H9 (cell line): ENCODE results near the gene AK9. TPM values are rescaled to one million over a fixed set of nuclear protein-coding genes. Genes with fewer than 3 reads are reported as not detected.

Experiments
- DNase-seq: peaks from one replicate; pipeline ENCODE4 v3.0.0-alpha.2; 2017
- H2AFZ ChIP-seq: one replicate; pipeline ENCODE4 v1.6.1; 2013; ENCODE audit warnings: mild to moderate bottlenecking, low read length, control low read depth, moderate library complexity
- H2AK5ac ChIP-seq: 2 replicates; pipeline ENCODE4 v1.6.1; 2013; ENCODE audit warnings: low read length, control low read depth, mixed read lengths; ENCODE audit not compliant: insufficient read length
- H2BK120ac ChIP-seq: one replicate; pipeline ENCODE4 v1.6.1; 2013; ENCODE audit warnings: low read depth, mild to moderate bottlenecking, low read length, control low read depth, inconsistent platforms; ENCODE audit not compliant: poor library complexity, severe bottlenecking
- H2BK12ac ChIP-seq: 2 replicates; pipeline ENCODE4 v1.6.1; 2013; ENCODE audit warnings: low read length, control low read depth, mixed read lengths, low read depth; ENCODE audit not compliant: insufficient read length
- H2BK15ac ChIP-seq: 2 replicates; pipeline ENCODE4 v1.6.1; 2013; ENCODE audit warnings: low read depth, low read length, control low read depth
- H2BK20ac ChIP-seq: one replicate; pipeline ENCODE4 v1.6.1; 2013; ENCODE audit warnings: low read depth, mild to moderate bottlenecking, low read length, control low read depth, inconsistent platforms; ENCODE audit not compliant: poor library complexity, severe bottlenecking
- H2BK5ac ChIP-seq: 2 replicates; pipeline ENCODE4 v1.6.1; 2013; ENCODE audit warnings: low read length, control low read depth, mixed read lengths; ENCODE audit not compliant: insufficient read length
- H3K14ac ChIP-seq: 2 replicates; pipeline ENCODE4 v1.6.1; 2013; ENCODE audit warnings: low read length, control low read depth; ENCODE audit not compliant: insufficient read depth
- H3K18ac ChIP-seq: 2 replicates; pipeline ENCODE4 v1.6.1; 2013; ENCODE audit warnings: low read depth, mild to moderate bottlenecking, mixed read lengths, low read length, control low read depth; ENCODE audit not compliant: insufficient read length
- H3K23ac ChIP-seq: 2 replicates; pipeline ENCODE4 v1.6.1; 2013; ENCODE audit warnings: low read length, control low read depth, mixed read lengths, low read depth; ENCODE audit not compliant: insufficient read length
- H3K23me2 ChIP-seq: 2 replicates; pipeline ENCODE4 v1.6.1; 2013; ENCODE audit warnings: low read depth, mild to moderate bottlenecking, mixed read lengths, low read length, control low read depth; ENCODE audit not compliant: insufficient read length, poor library complexity, severe bottlenecking
- H3K27ac ChIP-seq: 2 replicates; pipeline ENCODE4 v1.5.1; 2013; ENCODE audit warnings: low read length, control low read depth, mixed read lengths, low read depth; ENCODE audit not compliant: insufficient read length
- H3K27me3 ChIP-seq: 2 replicates; pipeline ENCODE4 v1.6.1; 2013; ENCODE audit warnings: low read length, control low read depth, inconsistent platforms; ENCODE audit not compliant: insufficient read depth
- H3K4ac ChIP-seq: 2 replicates; pipeline ENCODE4 v1.6.1; 2013; ENCODE audit warnings: low read depth, mild to moderate bottlenecking, control low read depth, inconsistent platforms, low read length, moderate library complexity
- H3K4me1 ChIP-seq: 2 replicates; pipeline ENCODE4 v1.6.1; 2013; ENCODE audit warnings: low read length, control low read depth, inconsistent platforms; ENCODE audit not compliant: insufficient read depth
- H3K4me2 ChIP-seq: 2 replicates; pipeline ENCODE4 v1.6.1; 2013; ENCODE audit warnings: low read length, control low read depth, mixed read lengths; ENCODE audit not compliant: insufficient read length, insufficient read depth
- H3K56ac ChIP-seq: 2 replicates; pipeline ENCODE4 v1.6.1; 2013; ENCODE audit warnings: low read depth, mild to moderate bottlenecking, mixed read lengths, low read length, control low read depth; ENCODE audit not compliant: insufficient read length
- H3K79me1 ChIP-seq: 2 replicates; pipeline ENCODE4 v1.6.1; 2013; ENCODE audit warnings: low read depth, mild to moderate bottlenecking, moderate library complexity, low read length, control low read depth, inconsistent platforms; ENCODE audit not compliant: insufficient read depth, poor library complexity, severe bottlenecking
- H3K79me2 ChIP-seq: 2 replicates; pipeline ENCODE4 v1.6.1; 2013; ENCODE audit warnings: low read length, control low read depth, inconsistent platforms; ENCODE audit not compliant: insufficient read depth
- H3K9ac ChIP-seq: 2 replicates; pipeline ENCODE4 v1.6.1; 2013; ENCODE audit warnings: low read length, control low read depth, mixed read lengths; ENCODE audit not compliant: insufficient read length; ENCODE audit errors: extremely low read depth
- H3K9me3 ChIP-seq: one replicate; pipeline ENCODE4 v1.6.1; 2013; ENCODE audit warnings: low read depth, low read length, inconsistent platforms; ENCODE audit not compliant: control insufficient read depth
- H3T11ph ChIP-seq: one replicate; pipeline ENCODE4 v1.6.1; 2013; ENCODE audit warnings: mild to moderate bottlenecking, low read length, control low read depth, inconsistent platforms
- H4K20me1 ChIP-seq: one replicate; pipeline ENCODE4 v1.6.1; 2013; ENCODE audit not compliant: control insufficient read depth, insufficient read length, insufficient read depth
- H4K5ac ChIP-seq: 2 replicates; pipeline ENCODE4 v1.6.1; 2013; ENCODE audit warnings: low read depth, mild to moderate bottlenecking, mixed read lengths, low read length, control low read depth; ENCODE audit not compliant: insufficient read length
- H4K8ac ChIP-seq: replicated peaks from 2 replicates; pipeline ENCODE4 v1.6.1; 2013; ENCODE audit warnings: low read length, control low read depth, mixed read lengths, low read depth; ENCODE audit not compliant: insufficient read length
- H4K91ac ChIP-seq: 2 replicates; pipeline ENCODE4 v1.6.1; 2013; ENCODE audit warnings: low read depth, mild to moderate bottlenecking, moderate library complexity, mixed read lengths, low read length, control low read depth; ENCODE audit not compliant: insufficient read length
- H3K27ac Mint-ChIP-seq, 3 experiments: 2 replicates in 2 of 3; 3 replicates in 1 of 3; pipeline ENCODE4 v1.8.0; 2020 to 2021; ENCODE audit warnings: mixed read lengths in 3 of 3, mild to moderate bottlenecking in 1 of 3, moderate library complexity in 1 of 3
- H3K27me3 Mint-ChIP-seq: 2 replicates; pipeline ENCODE4 v1.8.0; 2021; ENCODE audit warnings: low read depth, mild to moderate bottlenecking, moderate library complexity, mixed read lengths
- H3K36me3 Mint-ChIP-seq, 3 experiments: 2 replicates in 2 of 3; 3 replicates in 1 of 3; pipeline ENCODE4 v1.8.0; 2020 to 2021; ENCODE audit warnings: low read depth in 3 of 3, mixed read lengths in 3 of 3; ENCODE audit not compliant: insufficient read depth in 1 of 3
- H3K4me1 Mint-ChIP-seq, 2 experiments: 2 replicates each; pipeline ENCODE4 v1.8.0; 2020; ENCODE audit warnings: mixed read lengths in 2 of 2
- H3K4me3 Mint-ChIP-seq, 2 experiments: 2 replicates in 1 of 2; 3 replicates in 1 of 2; pipeline ENCODE4 v1.8.0; 2020 to 2021; ENCODE audit warnings: mild to moderate bottlenecking in 2 of 2, mixed read lengths in 2 of 2, moderate library complexity in 1 of 2
- H3K9me3 Mint-ChIP-seq, 2 experiments: 2 replicates in 1 of 2; 3 replicates in 1 of 2; pipeline ENCODE4 v1.8.0; 2020; ENCODE audit warnings: mild to moderate bottlenecking in 2 of 2, mixed read lengths in 2 of 2, moderate library complexity in 1 of 2
- WGBS: extraction: QIAGEN DNeasy Blood & Tissue Kit; methylation state at CpG from one replicate; pipeline ENCODE4 v1.1.7; 2013; ENCODE audit warnings: missing lambda C conversion rate, low lambda C conversion rate, mixed read lengths; ENCODE audit not compliant: insufficient read length; ENCODE audit errors: extremely low coverage; 5-methylcytosine and 5-hydroxymethylcytosine counted together
- total RNA-seq: library from RNA; stranded (reverse); gene quantifications from 2 replicates; pipeline ENCODE4 v1.2.1, GENCODE V29; 2021
- TF ChIP-seq, protein P1 (sequence below): fragments of 200-600 bp; sonication (generic); conservative IDR thresholded peaks from 3 replicates; pipeline ENCODE4 v1.8.0; 2021; ENCODE audit warnings: antibody characterized with exemption, mild to moderate bottlenecking

AK9 gene
- total RNA-seq, 1 experiment from 2014 or later = 2.3 TPM

DNA sequence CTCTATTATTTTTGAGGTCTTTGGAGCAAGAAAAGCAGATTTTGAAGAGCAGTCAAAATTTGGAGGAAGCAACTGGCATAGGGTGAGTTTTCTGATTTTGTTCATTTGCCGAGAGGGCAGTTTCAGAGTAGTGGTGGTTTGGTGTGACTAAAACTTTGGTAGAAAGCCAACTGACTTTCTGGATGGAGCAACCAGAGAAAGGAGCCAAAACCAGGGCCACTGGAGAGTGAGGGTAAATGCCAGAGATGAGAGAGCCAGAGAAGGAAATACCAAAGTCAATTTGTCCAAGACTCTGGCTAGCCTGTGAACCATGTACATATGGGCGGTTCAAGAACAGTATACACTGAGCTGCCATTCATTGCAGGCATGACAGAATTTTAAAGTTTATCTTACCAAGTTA lies 167.5 kb downstream of the AK9 start:
- H3K4me3 Mint-ChIP-seq = no peak overlapping the region
- peaks cover 11 to 21% of the 10 kb centered on the region in 2 experiments; a peak in 3 of 4 replicates for H3K4me1 Mint-ChIP-seq
- no peaks in the 10 kb centered on the region for H3K4me1 ChIP-seq
- peaks cover 20 to 24% of the 10 kb centered on the region in 2 experiments for H3K9me3 Mint-ChIP-seq
- no peak overlapping the region for H2AFZ ChIP-seq
- H3K27ac Mint-ChIP-seq = no peak overlapping the region
- no peak overlapping the region for H2BK15ac ChIP-seq
- H3K27ac ChIP-seq = no peak overlapping the region
- no peak overlapping the region for H2AK5ac ChIP-seq
- no peak overlapping the region for H3K4ac ChIP-seq
- H4K20me1 ChIP-seq = no peaks in the 10 kb centered on the region
- peaks cover 10 to 30% (median 11%) of the 10 kb centered on the region in 3 experiments for H3K36me3 Mint-ChIP-seq
- no peaks in the 10 kb centered on the region for H3K79me1 ChIP-seq
- H3K27me3 Mint-ChIP-seq = no peaks in the 10 kb centered on the region
- H3K56ac ChIP-seq = no peak overlapping the region
- no peak overlapping the region for H4K91ac ChIP-seq
- no peak overlapping the region for H2BK12ac ChIP-seq
- no peak for DNase-seq
- H3K14ac ChIP-seq = no peak overlapping the region
- no peak overlapping the region for H3K4me2 ChIP-seq
- no peaks in the 10 kb centered on the region for H3K27me3 ChIP-seq
- H4K5ac ChIP-seq = no peak overlapping the region
- H3K23ac ChIP-seq = no peak overlapping the region
- H2BK5ac ChIP-seq = no peak overlapping the region
- H2BK120ac ChIP-seq = no peak overlapping the region
- H4K8ac ChIP-seq = no peak overlapping the region
- no peak overlapping the region for H2BK20ac ChIP-seq
- TF ChIP-seq, protein P1, sequence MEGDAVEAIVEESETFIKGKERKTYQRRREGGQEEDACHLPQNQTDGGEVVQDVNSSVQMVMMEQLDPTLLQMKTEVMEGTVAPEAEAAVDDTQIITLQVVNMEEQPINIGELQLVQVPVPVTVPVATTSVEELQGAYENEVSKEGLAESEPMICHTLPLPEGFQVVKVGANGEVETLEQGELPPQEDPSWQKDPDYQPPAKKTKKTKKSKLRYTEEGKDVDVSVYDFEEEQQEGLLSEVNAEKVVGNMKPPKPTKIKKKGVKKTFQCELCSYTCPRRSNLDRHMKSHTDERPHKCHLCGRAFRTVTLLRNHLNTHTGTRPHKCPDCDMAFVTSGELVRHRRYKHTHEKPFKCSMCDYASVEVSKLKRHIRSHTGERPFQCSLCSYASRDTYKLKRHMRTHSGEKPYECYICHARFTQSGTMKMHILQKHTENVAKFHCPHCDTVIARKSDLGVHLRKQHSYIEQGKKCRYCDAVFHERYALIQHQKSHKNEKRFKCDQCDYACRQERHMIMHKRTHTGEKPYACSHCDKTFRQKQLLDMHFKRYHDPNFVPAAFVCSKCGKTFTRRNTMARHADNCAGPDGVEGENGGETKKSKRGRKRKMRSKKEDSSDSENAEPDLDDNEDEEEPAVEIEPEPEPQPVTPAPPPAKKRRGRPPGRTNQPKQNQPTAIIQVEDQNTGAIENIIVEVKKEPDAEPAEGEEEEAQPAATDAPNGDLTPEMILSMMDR = no peak
- H3K23me2 ChIP-seq = no peaks in the 10 kb centered on the region
- no peak overlapping the region for H3T11ph ChIP-seq
- no peak overlapping the region for H3K9ac ChIP-seq
- no peaks in the 10 kb centered on the region for H3K9me3 ChIP-seq
- WGBS = no CpG with 5 or more reads among the region's 2 CpGs
- no peak overlapping the region for H3K18ac ChIP-seq
- no peaks in the 10 kb centered on the region for H3K79me2 ChIP-seq
